ENCODE results near the gene ENAH. TPM values are rescaled to one million over a fixed set of nuclear protein-coding genes. Genes with fewer than 3 reads are reported as not detected.

ENAH gene
- total and polyA plus RNA-seq, 2 donors (not counting 1 experiment from before 2014, with no cell fraction given), result 85.0 to 210 TPM

DNA sequence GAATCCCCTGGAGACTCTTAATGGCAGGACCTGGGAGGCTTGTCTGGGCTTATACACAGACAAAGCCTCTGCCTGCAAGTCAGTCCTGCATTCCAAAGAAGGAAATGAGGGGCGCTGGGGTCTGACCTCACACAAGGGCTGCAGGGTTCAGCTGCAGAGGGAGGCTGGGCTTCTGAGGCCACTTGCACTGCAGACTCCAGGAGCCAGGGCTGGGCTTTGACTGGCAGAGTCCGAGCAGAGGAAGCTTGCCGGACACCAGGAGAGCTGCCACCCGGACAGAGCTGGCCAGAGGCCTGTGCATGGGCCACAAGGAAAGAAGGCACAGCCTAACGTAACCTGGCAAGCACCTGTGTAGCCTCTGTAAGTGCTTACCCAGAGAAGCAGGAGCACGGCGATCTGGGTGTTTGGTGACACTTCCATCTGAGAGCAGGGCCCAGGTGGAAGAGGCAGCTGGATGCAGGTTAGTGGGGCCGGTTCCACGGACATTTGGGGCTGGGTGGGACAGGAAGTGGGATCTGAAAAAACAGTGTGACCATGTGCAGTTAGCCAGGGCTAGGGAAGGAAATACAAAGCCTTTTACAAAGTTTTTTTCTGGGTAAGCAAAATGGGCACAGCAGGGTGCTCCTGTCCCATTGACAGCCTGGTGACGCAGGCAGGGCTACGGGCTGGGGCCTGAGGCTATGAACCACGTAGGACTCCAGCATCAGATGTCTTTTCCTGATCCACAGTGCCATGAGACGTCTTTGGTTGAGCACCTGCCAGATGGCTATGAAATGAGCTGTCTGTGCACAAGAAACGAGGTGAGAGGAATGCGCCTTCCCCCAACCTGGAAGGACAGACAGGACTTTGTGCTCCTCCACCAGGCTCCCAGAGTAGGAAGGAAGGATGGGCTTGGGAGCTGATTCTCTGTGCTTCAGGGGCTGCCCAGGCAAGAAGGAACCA is 187.8 kb downstream of the ENAH start:
- Histone ChIP-seq H3K9ac (ENCODE audit: insufficient read depth, low read length) (no peak overlapping the region), H3K27ac (ENCODE audit: insufficient read depth, low read length) (no peak overlapping the region), H3K4me2 (ENCODE audit: extremely low read depth, insufficient read depth, low read length) (no peak overlapping the region), H3K79me2 (ENCODE audit: control insufficient read depth, insufficient read depth, low read length) (no peaks in the 10 kb centered on the region), H3K27me3 (ENCODE audit: control insufficient read depth, insufficient read depth, low read length) (no peaks in the 10 kb centered on the region), H2AFZ (ENCODE audit: low read length) (no peak overlapping the region), H4K20me1 (ENCODE audit: control insufficient read depth, extremely low read depth, insufficient read depth, low read length) (no peaks in the 10 kb centered on the region), H3K9me3 (ENCODE audit: control insufficient read depth, insufficient read depth, low read depth, low read length) (no peaks in the 10 kb centered on the region), H3K4me3 (replicated peaks in 1 of 4; ENCODE audit: control extremely low read depth in 1 of 4, insufficient read depth in 1 of 4, low read depth in 3 of 4, low read length in 4 of 4) (no peak overlapping the region), H3K36me3 (ENCODE audit: control insufficient read depth, insufficient read depth, low read length) (no peaks in the 10 kb centered on the region), H3K4me1 (ENCODE audit: control insufficient read depth, extremely low read depth, insufficient read depth, low read length) (peaks cover 10% of the 10 kb centered on the region)
- TF ChIP-seq, protein P1, sequence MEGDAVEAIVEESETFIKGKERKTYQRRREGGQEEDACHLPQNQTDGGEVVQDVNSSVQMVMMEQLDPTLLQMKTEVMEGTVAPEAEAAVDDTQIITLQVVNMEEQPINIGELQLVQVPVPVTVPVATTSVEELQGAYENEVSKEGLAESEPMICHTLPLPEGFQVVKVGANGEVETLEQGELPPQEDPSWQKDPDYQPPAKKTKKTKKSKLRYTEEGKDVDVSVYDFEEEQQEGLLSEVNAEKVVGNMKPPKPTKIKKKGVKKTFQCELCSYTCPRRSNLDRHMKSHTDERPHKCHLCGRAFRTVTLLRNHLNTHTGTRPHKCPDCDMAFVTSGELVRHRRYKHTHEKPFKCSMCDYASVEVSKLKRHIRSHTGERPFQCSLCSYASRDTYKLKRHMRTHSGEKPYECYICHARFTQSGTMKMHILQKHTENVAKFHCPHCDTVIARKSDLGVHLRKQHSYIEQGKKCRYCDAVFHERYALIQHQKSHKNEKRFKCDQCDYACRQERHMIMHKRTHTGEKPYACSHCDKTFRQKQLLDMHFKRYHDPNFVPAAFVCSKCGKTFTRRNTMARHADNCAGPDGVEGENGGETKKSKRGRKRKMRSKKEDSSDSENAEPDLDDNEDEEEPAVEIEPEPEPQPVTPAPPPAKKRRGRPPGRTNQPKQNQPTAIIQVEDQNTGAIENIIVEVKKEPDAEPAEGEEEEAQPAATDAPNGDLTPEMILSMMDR (conservative IDR thresholded peaks at IDR 0.05 in 1 of 2, IDR thresholded peaks at IDR 0.05 in 1 of 2; ENCODE audit: low read depth in 1 of 2, low read length in 2 of 2), result no peak
- no peak for DNase-seq (ENCODE audit: low read depth in 2 of 2)

DNA sequence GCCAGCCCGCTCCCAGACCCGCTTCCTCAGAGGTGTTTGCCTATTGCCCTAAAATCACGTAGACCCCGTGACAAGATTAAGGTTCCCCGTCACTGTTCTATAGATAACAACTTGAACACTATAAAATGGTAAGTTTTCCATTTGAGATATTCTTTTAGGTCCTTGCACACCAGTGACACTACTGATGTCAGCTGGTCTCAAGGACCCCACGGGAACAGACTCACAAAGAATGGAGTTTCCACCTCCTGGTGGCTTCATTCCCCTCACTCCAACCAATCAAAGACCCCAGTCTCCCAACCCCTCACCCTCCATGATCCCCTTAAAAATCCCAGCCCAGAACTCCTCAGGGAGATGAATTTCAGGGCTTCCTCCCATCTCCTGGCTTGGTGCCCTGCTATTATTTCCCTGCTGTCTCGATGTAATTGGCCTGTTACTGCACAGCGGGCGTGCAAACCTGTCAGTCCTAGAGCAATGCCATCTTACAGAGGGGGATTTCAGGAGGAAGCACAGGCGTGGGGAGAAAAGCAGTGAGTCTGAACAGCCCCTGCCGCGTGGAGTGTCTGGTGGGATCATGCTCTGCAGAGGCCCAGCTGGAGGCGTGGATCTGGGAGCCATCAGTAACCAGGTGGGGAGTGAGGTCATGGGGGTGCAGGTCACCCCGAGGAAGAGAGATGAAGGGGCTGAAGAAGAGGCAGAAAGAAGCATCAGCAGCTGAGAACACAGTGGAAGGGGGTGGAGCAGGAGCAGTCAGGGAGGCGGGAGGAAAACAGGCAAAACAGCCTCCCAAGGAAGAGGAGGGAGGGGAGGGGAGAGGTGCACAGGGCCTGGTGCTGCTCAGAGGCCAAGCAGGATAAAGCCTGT is 190.0 kb downstream of the ENAH start:
- Histone ChIP-seq H3K9me3 (ENCODE audit: control insufficient read depth, insufficient read depth, low read depth, low read length) (no peaks in the 10 kb centered on the region), H3K27ac (ENCODE audit: insufficient read depth, low read length) (no peak overlapping the region), H3K4me2 (ENCODE audit: extremely low read depth, insufficient read depth, low read length) (no peak overlapping the region), H3K4me1 (ENCODE audit: control insufficient read depth, extremely low read depth, insufficient read depth, low read length) (peaks cover 18% of the 10 kb centered on the region), H3K27me3 (ENCODE audit: control insufficient read depth, insufficient read depth, low read length) (no peaks in the 10 kb centered on the region), H3K36me3 (ENCODE audit: control insufficient read depth, insufficient read depth, low read length) (no peaks in the 10 kb centered on the region), H4K20me1 (ENCODE audit: control insufficient read depth, extremely low read depth, insufficient read depth, low read length) (no peaks in the 10 kb centered on the region), H2AFZ (ENCODE audit: low read length) (no peak overlapping the region), H3K9ac (ENCODE audit: insufficient read depth, low read length) (no peak overlapping the region), H3K79me2 (ENCODE audit: control insufficient read depth, insufficient read depth, low read length) (no peaks in the 10 kb centered on the region), H3K4me3 (replicated peaks in 1 of 4; ENCODE audit: control extremely low read depth in 1 of 4, insufficient read depth in 1 of 4, low read depth in 3 of 4, low read length in 4 of 4) (no peak overlapping the region)
- no peak for DNase-seq (ENCODE audit: low read depth in 2 of 2)
- TF ChIP-seq EZH2 (IDR thresholded peaks at IDR 0.05; ENCODE audit: low read length, missing control alignments), result no peak
- TF ChIP-seq, protein P1 (conservative IDR thresholded peaks at IDR 0.05 in 1 of 2, IDR thresholded peaks at IDR 0.05 in 1 of 2; ENCODE audit: low read depth in 1 of 2, low read length in 2 of 2), result no peak

DNA sequence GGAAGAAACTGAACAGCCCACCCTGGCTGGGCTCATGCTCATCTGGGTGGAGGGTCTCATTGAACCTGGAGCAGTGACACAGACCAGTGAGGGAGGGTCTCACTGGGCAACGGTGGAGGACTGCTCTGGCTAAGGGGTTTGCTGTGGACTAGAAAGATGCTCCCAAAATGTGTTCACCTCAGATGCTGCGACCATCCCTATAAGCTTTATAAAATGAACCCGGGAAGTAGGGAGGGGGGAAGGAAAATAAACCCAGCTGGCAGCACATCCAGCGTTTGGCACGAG is 190.6 kb downstream of the ENAH start:
- H3K27ac ChIP-seq (ENCODE audit: insufficient read depth, low read length), result no peak overlapping the region
- H4K20me1 ChIP-seq (ENCODE audit: control insufficient read depth, extremely low read depth, insufficient read depth, low read length), result no peaks in the 10 kb centered on the region
- peaks cover 14% of the 10 kb centered on the region for H3K4me1 ChIP-seq (ENCODE audit: control insufficient read depth, extremely low read depth, insufficient read depth, low read length)
- H3K79me2 ChIP-seq (ENCODE audit: control insufficient read depth, insufficient read depth, low read length), result no peaks in the 10 kb centered on the region
- no peak for DNase-seq (ENCODE audit: low read depth in 2 of 2)
- no peak overlapping the region for H3K4me2 ChIP-seq (ENCODE audit: extremely low read depth, insufficient read depth, low read length)
- TF ChIP-seq, protein P1 (conservative IDR thresholded peaks at IDR 0.05 in 1 of 2, IDR thresholded peaks at IDR 0.05 in 1 of 2; ENCODE audit: low read depth in 1 of 2, low read length in 2 of 2), result no peak
- no peak for TF ChIP-seq EZH2 (IDR thresholded peaks at IDR 0.05; ENCODE audit: low read length, missing control alignments)
- no peaks in the 10 kb centered on the region for H3K9me3 ChIP-seq (ENCODE audit: control insufficient read depth, insufficient read depth, low read depth, low read length)
- H3K27me3 ChIP-seq (ENCODE audit: control insufficient read depth, insufficient read depth, low read length), result no peaks in the 10 kb centered on the region
- no peak overlapping the region for H3K9ac ChIP-seq (ENCODE audit: insufficient read depth, low read length)
- H3K36me3 ChIP-seq (ENCODE audit: control insufficient read depth, insufficient read depth, low read length), result no peaks in the 10 kb centered on the region
- H2AFZ ChIP-seq (ENCODE audit: low read length), result no peak overlapping the region
- H3K4me3 ChIP-seq (replicated peaks in 1 of 4; ENCODE audit: control extremely low read depth in 1 of 4, insufficient read depth in 1 of 4, low read depth in 3 of 4, low read length in 4 of 4), result no peak overlapping the region

All from fibroblast of lung (primary cell).